Esophagus mucosa (tissue), 1 donor: ENCODE data around the gene DIS3L. TPM values are rescaled to one million over a fixed set of nuclear protein-coding genes. Genes with fewer than 3 reads are reported as not detected.
A peak's percentile ranks its signal among the peaks of the same experiment; 100 is the strongest.
"Not testable (repeated sequence)": the region's sequence is repeated elsewhere in the genome, so short reads cannot be mapped to it uniquely, and the experiment has no call there.

ENCODE experiments used
- ATAC-seq: fragments of 200-7000 bp; cut with Tn5 transposase; one replicate; pipeline ENCODE4 v1.9.1; 2020
- total RNA-seq: library from RNA; stranded (reverse); gene quantifications from one replicate; pipeline ENCODE4 v1.2.4, GENCODE V29; 2023
- donor health status: DM: yes; HTN: yes; CAD: no.

The DIS3L gene
- total RNA-seq, 1 donor from 2014 or later: 13.7 TPM

- no peak for ATAC-seq
Observed at GRCh38 chr15:66278056-66278455, 15.3 kb upstream of the DIS3L start.

GRCh38 chr15:66278671-66279070 lies 14.7 kb upstream of the DIS3L start:
- ATAC-seq: no peak

- no peak for ATAC-seq
Observed at GRCh38 chr15:66284271-66284670, 9.1 kb upstream of the DIS3L start.

- ATAC-seq: no peak
Observed at GRCh38 chr15:66285533-66286280, 7.7 kb upstream of the DIS3L start.

- no peak for ATAC-seq
Observed at GRCh38 chr15:66287461-66288057, 5.8 kb upstream of the DIS3L start.

- ATAC-seq: no peak
Observed at GRCh38 chr15:66288093-66288492, 5.3 kb upstream of the DIS3L start.

- ATAC-seq: no peak
Observed at GRCh38 chr15:66288551-66289185, 4.7 kb upstream of the DIS3L start.

GRCh38 chr15:66290007-66290406 lies 3.4 kb upstream of the DIS3L start:
- no peak for ATAC-seq

- peak; percentile 46 for ATAC-seq
Observed at GRCh38 chr15:66290518-66290917, 2.9 kb upstream of the DIS3L start.

- ATAC-seq: no peak
Observed at GRCh38 chr15:66291816-66292570, 1.4 kb upstream of the DIS3L start.

- ATAC-seq: no peak
Observed at GRCh38 chr15:66292571-66293418, 573 bp upstream of the DIS3L start.

GRCh38 chr15:66294157-66294931 lies 976 bp downstream of the DIS3L start:
- peak; percentile 32 for ATAC-seq

- ATAC-seq: no peak
Observed at GRCh38 chr15:66294932-66295235, 1.5 kb downstream of the DIS3L start.

GRCh38 chr15:66296186-66296585 lies 2.8 kb downstream of the DIS3L start:
- ATAC-seq: no peak

GRCh38 chr15:66298803-66299251 lies 5.5 kb downstream of the DIS3L start:
- no peak for ATAC-seq

- no peak for ATAC-seq
Observed at GRCh38 chr15:66302489-66303278, 9.3 kb downstream of the DIS3L start.

- ATAC-seq: not testable (repeated sequence)
Observed at GRCh38 chr15:66304425-66304824, 11.1 kb downstream of the DIS3L start.

GRCh38 chr15:66306381-66306780 lies 13.0 kb downstream of the DIS3L start:
- ATAC-seq: no peak

GRCh38 chr15:66308531-66308930 lies 15.2 kb downstream of the DIS3L start:
- ATAC-seq: no peak

- ATAC-seq: no peak
Observed at GRCh38 chr15:66309828-66310227, 16.5 kb downstream of the DIS3L start.

- ATAC-seq: no peak
Observed at GRCh38 chr15:66310786-66311185, 17.4 kb downstream of the DIS3L start.
